BLaER1 treated with 17β-estradiol and CSF1 and Interleukin-3, amounts not matched to agents 10 nM and 100 nM (cell line): ENCODE data around the gene INO80C.

Experiments
- H3K27ac ChIP-seq, 11 experiments: shearing (Covaris generic); formaldehyde crosslinking; 2 replicates each; pipeline ENCODE4 v1.8.1; 2022
- H3K27me3 ChIP-seq, 11 experiments: shearing (Covaris generic); formaldehyde crosslinking; 2 replicates each; pipeline ENCODE4 v1.8.1; 2022
- H3K36me3 ChIP-seq, 11 experiments: shearing (Covaris generic); formaldehyde crosslinking; 2 replicates each; pipeline ENCODE4 v1.8.1; 2022
- H3K4me1 ChIP-seq, 10 experiments: shearing (Covaris generic); formaldehyde crosslinking; 2 replicates each; pipeline ENCODE4 v1.8.1; 2022
- H3K4me2 ChIP-seq, 11 experiments: shearing (Covaris generic); formaldehyde crosslinking; 2 replicates each; pipeline ENCODE4 v1.8.1; 2022
- H3K4me3 ChIP-seq, 10 experiments: shearing (Covaris generic); formaldehyde crosslinking; 2 replicates each; pipeline ENCODE4 v1.8.1; 2022
- H3K9ac ChIP-seq, 11 experiments: shearing (Covaris generic); formaldehyde crosslinking; 2 replicates each; pipeline ENCODE4 v1.8.1; 2022
- H3K9me3 ChIP-seq, 11 experiments: shearing (Covaris generic); formaldehyde crosslinking; replicated peaks in 1 of 11; 2 replicates each; pipeline ENCODE4 v1.8.1; 2022
- H4K20me1 ChIP-seq, 11 experiments: shearing (Covaris generic); formaldehyde crosslinking; 2 replicates each; pipeline ENCODE4 v1.8.1; 2022
- Cebpa-rat ChIP-seq, 11 experiments: shearing (Covaris generic); IDR thresholded peaks; 2 replicates each; pipeline ENCODE4 v1.8.1; 2022

The INO80C gene

DNA sequence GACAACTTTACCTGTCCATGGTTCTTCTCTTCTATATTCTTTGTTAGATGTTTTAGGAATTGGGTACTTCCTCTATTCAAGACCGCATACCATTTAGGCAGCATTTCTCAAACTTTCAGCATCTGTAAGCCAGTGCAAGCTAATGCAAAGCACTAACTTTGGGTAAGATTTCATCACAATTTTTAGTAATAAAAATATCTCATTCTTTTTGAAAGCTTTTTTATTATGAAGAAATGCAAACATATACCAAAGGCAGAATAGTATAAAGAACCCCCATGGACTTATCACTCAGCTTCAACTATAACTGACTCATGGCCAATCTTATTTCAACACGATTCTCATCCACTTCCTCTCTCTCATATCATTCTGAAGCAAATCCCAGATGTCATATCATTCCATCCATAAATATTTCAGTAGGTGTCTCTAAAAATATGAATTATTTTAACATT lies 32.9 kb downstream of the INO80C start:
- H3K4me2 ChIP-seq, result peak overlapping the region in 10 of 11 experiments; percentile 2 to 98 (median 90); a peak in 18 of 22 replicates
- H3K27ac ChIP-seq, result peak overlapping the region in 8 of 11 experiments; percentile 32 to 96 (median 91); a peak in 13 of 22 replicates
- peaks cover 0 to 3% (median 0%) of the 10 kb centered on the region in 11 experiments; a peak in 2 of 22 replicates for H3K9me3 ChIP-seq
- peaks cover 0 to 8% (median 0%) of the 10 kb centered on the region in 11 experiments; a peak in 3 of 22 replicates for H3K36me3 ChIP-seq
- H3K4me3 ChIP-seq, result peak overlapping the region in 7 of 10 experiments; percentile 41 to 61 (median 55); a peak in 9 of 20 replicates
- no peaks in the 10 kb centered on the region for H4K20me1 ChIP-seq
- TF ChIP-seq Cebpa-rat (IDR thresholded peaks at IDR 0.05), result no peak
- peaks cover 63 to 100% (median 93%) of the 10 kb centered on the region in 10 experiments for H3K4me1 ChIP-seq
- H3K27me3 ChIP-seq, result no peaks in the 10 kb centered on the region
- H3K9ac ChIP-seq, result 0 out of 22 replicates have a peak overlapping the region, but pooled peaks of 1 of the 11 experiments have one; percentile 84

DNA sequence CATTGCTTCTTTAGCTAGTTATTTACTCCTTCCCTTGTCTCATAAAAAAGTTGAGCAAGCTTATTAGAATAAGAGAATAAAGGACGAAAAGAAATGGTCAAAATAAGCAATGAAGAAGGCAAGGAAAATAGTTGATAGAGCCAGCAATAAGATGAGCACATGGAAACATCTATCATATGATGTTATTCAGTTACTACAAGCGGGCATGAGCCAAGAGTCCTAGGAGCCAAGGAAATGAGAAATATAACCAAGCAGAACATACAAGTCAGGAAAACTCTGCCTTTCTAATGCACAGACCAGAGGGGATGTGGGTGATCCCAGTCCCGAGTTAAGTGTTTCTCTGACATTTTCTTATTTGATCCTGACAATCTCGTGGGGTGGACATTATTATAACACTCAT lies 33.9 kb downstream of the INO80C start:
- Histone ChIP-seq H3K36me3 (peaks cover 0 to 14% (median 0%) of the 10 kb centered on the region in 11 experiments; a peak in 4 of 22 replicates), H3K4me2 (peak overlapping the region in 10 of 11 experiments; percentile 58 to 98 (median 90); a peak in 18 of 22 replicates), H3K4me3 (peak overlapping the region in 4 of 10 experiments; percentile 8 to 61 (median 58); a peak in 5 of 20 replicates), H3K9me3 (peaks cover 0 to 9% (median 0%) of the 10 kb centered on the region in 11 experiments; a peak in 1 of 22 replicates), H3K27me3 (no peaks in the 10 kb centered on the region), H3K27ac (peak overlapping the region in 8 of 11 experiments; percentile 36 to 96 (median 91); a peak in 12 of 22 replicates), H4K20me1 (no peaks in the 10 kb centered on the region), H3K9ac (peak overlapping the region in 1 of 11 experiments; percentile 29; a peak in 1 of 22 replicates), H3K4me1 (peaks cover 68 to 100% (median 88%) of the 10 kb centered on the region in 10 experiments)
- no peak for TF ChIP-seq Cebpa-rat (IDR thresholded peaks at IDR 0.05)

GRCh38 chr18:35463050-35463449 lies 34.7 kb downstream of the INO80C start:
- H3K4me1 ChIP-seq, result peaks cover 73 to 98% (median 88%) of the 10 kb centered on the region in 10 experiments
- peak overlapping the region in 4 of 11 experiments; percentile 2 to 29 (median 26); a peak in 4 of 22 replicates for H3K9ac ChIP-seq
- no peaks in the 10 kb centered on the region for H3K27me3 ChIP-seq
- TF ChIP-seq Cebpa-rat (IDR thresholded peaks at IDR 0.05), result no peak
- peak overlapping the region; percentile 49 to 98 (median 90) for H3K4me2 ChIP-seq
- peak overlapping the region in 5 of 10 experiments; percentile 2 to 61 (median 35); a peak in 4 of 20 replicates for H3K4me3 ChIP-seq
- H4K20me1 ChIP-seq, result no peaks in the 10 kb centered on the region
- peak overlapping the region in 9 of 11 experiments; percentile 5 to 96 (median 90); a peak in 16 of 22 replicates for H3K27ac ChIP-seq
- H3K36me3 ChIP-seq, result peaks cover 0 to 20% (median 0%) of the 10 kb centered on the region in 11 experiments; a peak in 4 of 22 replicates
- peaks cover 0 to 9% (median 0%) of the 10 kb centered on the region in 11 experiments; a peak in 1 of 22 replicates for H3K9me3 ChIP-seq

GRCh38 chr18:35460736-35461161 lies 37.0 kb downstream of the INO80C start:
- Histone ChIP-seq H3K4me2 (peak overlapping the region in 9 of 11 experiments; percentile 13 to 98 (median 51); a peak in 18 of 22 replicates), H4K20me1 (no peaks in the 10 kb centered on the region), H3K4me3 (no peak overlapping the region), H3K36me3 (peaks cover 0 to 35% (median 8%) of the 10 kb centered on the region in 11 experiments; a peak in 8 of 22 replicates), H3K4me1 (peaks cover 55 to 80% (median 67%) of the 10 kb centered on the region in 10 experiments), H3K27me3 (no peaks in the 10 kb centered on the region), H3K9ac (no peak overlapping the region; a peak in 1 of 22 replicates), H3K9me3 (peaks cover 0 to 9% (median 0%) of the 10 kb centered on the region in 11 experiments; a peak in 1 of 22 replicates), H3K27ac (peak overlapping the region in 10 of 11 experiments; percentile 17 to 95 (median 30); a peak in 16 of 22 replicates)
- no peak for TF ChIP-seq Cebpa-rat (IDR thresholded peaks at IDR 0.05)

DNA sequence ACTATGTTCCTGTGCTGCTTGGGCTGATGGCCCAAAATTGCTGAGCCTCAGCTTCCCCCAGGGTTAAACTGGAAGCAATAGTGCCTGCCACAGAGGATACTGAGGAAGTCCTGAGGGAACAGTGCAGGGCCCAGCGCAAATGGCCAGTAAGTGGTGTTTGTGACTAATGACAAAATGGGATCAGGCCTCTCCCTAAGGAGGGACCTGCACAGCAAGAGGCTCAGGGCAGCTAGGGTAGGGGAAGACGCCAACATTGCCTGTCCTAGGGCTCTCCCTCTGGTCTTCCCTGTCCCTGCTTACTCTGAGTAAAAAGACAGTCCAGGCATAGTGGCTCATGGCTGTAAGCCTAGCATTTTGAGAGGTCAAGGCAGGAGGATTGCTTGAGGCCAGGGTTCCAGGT lies 37.8 kb downstream of the INO80C start:
- Histone ChIP-seq H3K4me3 (no peak overlapping the region), H3K36me3 (peaks cover 0 to 43% (median 8%) of the 10 kb centered on the region in 11 experiments; a peak in 8 of 22 replicates), H3K4me1 (peaks cover 48 to 72% (median 63%) of the 10 kb centered on the region in 10 experiments), H3K4me2 (peak overlapping the region in 9 of 11 experiments; percentile 13 to 98 (median 51); a peak in 15 of 22 replicates), H3K9me3 (peaks cover 0 to 9% (median 0%) of the 10 kb centered on the region in 11 experiments; a peak in 1 of 22 replicates), H3K9ac (no peak overlapping the region), H4K20me1 (no peaks in the 10 kb centered on the region), H3K27ac (peak overlapping the region in 3 of 11 experiments; percentile 28 to 95 (median 50); a peak in 4 of 22 replicates), H3K27me3 (no peaks in the 10 kb centered on the region)
- no peak for TF ChIP-seq Cebpa-rat (IDR thresholded peaks at IDR 0.05)

GRCh38 chr18:35458677-35459441 lies 38.9 kb downstream of the INO80C start:
- no peaks in the 10 kb centered on the region for H3K27me3 ChIP-seq
- peaks cover 37 to 61% (median 52%) of the 10 kb centered on the region in 10 experiments for H3K4me1 ChIP-seq
- H3K36me3 ChIP-seq, result peaks cover 0 to 53% (median 8%) of the 10 kb centered on the region in 11 experiments; a peak in 8 of 22 replicates
- H3K4me3 ChIP-seq, result no peak overlapping the region
- peak overlapping the region in 4 of 11 experiments; percentile 27 to 55 (median 39); a peak in 6 of 22 replicates for H3K27ac ChIP-seq
- TF ChIP-seq Cebpa-rat (IDR thresholded peaks at IDR 0.05), result no peak
- H3K9me3 ChIP-seq, result peaks cover 0 to 9% (median 0%) of the 10 kb centered on the region in 11 experiments; a peak in 2 of 22 replicates
- H3K9ac ChIP-seq, result no peak overlapping the region
- no peaks in the 10 kb centered on the region for H4K20me1 ChIP-seq
- H3K4me2 ChIP-seq, result peak overlapping the region; percentile 17 to 70 (median 45); a peak in 21 of 22 replicates

- Histone ChIP-seq H3K27ac (peak overlapping the region in 4 of 11 experiments; percentile 27 to 55 (median 39); a peak in 5 of 22 replicates), H3K27me3 (no peaks in the 10 kb centered on the region), H3K9ac (no peak overlapping the region), H3K4me3 (no peak overlapping the region), H3K4me2 (peak overlapping the region in 10 of 11 experiments; percentile 17 to 70 (median 48); a peak in 16 of 22 replicates), H3K9me3 (peaks cover 0 to 9% (median 0%) of the 10 kb centered on the region in 11 experiments; a peak in 2 of 22 replicates), H3K4me1 (peaks cover 31 to 55% (median 49%) of the 10 kb centered on the region in 10 experiments), H4K20me1 (no peaks in the 10 kb centered on the region), H3K36me3 (peaks cover 0 to 57% (median 8%) of the 10 kb centered on the region in 11 experiments; a peak in 8 of 22 replicates)
- TF ChIP-seq Cebpa-rat (IDR thresholded peaks at IDR 0.05), result no peak
These were observed 39.5 kb downstream of the INO80C start for GRCh38 chr18:35458271-35458670.

DNA sequence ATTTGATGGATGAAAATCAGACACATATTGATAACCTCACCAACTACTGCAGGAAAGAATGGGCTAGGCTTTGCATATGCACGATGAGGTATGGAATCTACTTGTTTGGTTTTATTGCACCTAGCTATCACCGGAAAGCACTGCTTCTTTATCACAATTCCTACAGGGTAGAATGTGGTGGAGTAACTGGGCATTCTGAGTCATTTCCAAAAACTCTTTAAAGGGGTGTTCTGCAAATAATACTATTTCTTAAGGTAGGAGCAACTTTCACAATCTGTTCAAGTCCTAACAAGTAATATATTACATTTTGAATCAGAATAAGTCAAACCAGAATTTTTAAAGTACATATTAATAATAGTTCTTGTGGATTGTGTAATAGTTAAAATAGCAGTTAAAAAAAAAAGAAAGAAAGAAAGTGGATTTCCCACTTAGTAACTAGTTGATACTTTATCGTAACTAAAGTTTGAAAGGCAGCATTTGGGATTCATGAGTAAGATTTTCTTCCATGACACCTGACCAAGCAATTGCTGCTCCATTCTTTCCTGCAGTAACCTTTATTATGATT lies 40.5 kb downstream of the INO80C start:
- Histone ChIP-seq H3K9ac (no peak overlapping the region), H3K9me3 (peaks cover 0 to 11% (median 5%) of the 10 kb centered on the region in 11 experiments; a peak in 9 of 22 replicates), H3K4me3 (no peak overlapping the region), H3K4me2 (no peak overlapping the region), H3K4me1 (peaks cover 20 to 45% (median 39%) of the 10 kb centered on the region in 10 experiments), H3K27me3 (no peaks in the 10 kb centered on the region), H4K20me1 (no peaks in the 10 kb centered on the region), H3K27ac (no peak overlapping the region), H3K36me3 (peaks cover 0 to 68% (median 8%) of the 10 kb centered on the region in 11 experiments; a peak in 9 of 22 replicates)
- TF ChIP-seq Cebpa-rat (IDR thresholded peaks at IDR 0.05), result no peak
